ENCODE results near the gene METTL2B. TPM values are rescaled to one million over a fixed set of nuclear protein-coding genes. Genes with fewer than 3 reads are reported as not detected.
A peak's percentile ranks its signal among the peaks of the same experiment; 100 is the strongest.

METTL2B gene
- total RNA-seq, 1 donor from 2014 or later = 35.7 TPM

- intact Hi-C loops (cut with micrococcal nuclease) = no loop called here
- Mint-ChIP-seq H3K4me1 (peaks cover 26% of the 10 kb centered on the region), H3K36me3 (ENCODE audit: low read depth) (no peaks in the 10 kb centered on the region), H3K4me3 (no peak overlapping the region), H3K27me3 (peaks cover under 1% of the 10 kb centered on the region), H3K27ac (no peak overlapping the region), H3K9me3 (no peaks in the 10 kb centered on the region)
- DNase-seq (no peak), ATAC-seq (ENCODE audit: low read depth) (no peak)
- TF ChIP-seq CTCF (IDR thresholded peaks at IDR 0.05) = no peak
- CTCF ChIA-PET = interaction anchor here (4.3 to 14.5 kb wide), 2 partner anchors 7 to 26 kb away, joined by 28 to 442 read pairs; no protein-coding TSS in a partner anchor
- POLR2A ChIA-PET = interaction anchor here (0.5 to 4.8 kb wide), 2 partner anchors 21 to 88 kb away, joined by 3 to 61 read pairs; partner anchors contain the start of gene HILPDA
Measured at GRCh38 chr7:128434413-128435326, 41.9 kb upstream of the METTL2B start.

- Mint-ChIP-seq H3K9me3 (no peaks in the 10 kb centered on the region), H3K27ac (no peak overlapping the region), H3K4me1 (peaks cover 26% of the 10 kb centered on the region), H3K27me3 (no peaks in the 10 kb centered on the region), H3K4me3 (no peak overlapping the region), H3K36me3 (ENCODE audit: low read depth) (no peaks in the 10 kb centered on the region)
- intact Hi-C loops (cut with micrococcal nuclease) = no loop called here
- POLR2A ChIA-PET = interaction anchor here (0.5 to 4.8 kb wide), 2 partner anchors 20 to 88 kb away, joined by 3 to 61 read pairs; partner anchors contain the start of gene HILPDA
- CTCF ChIA-PET = interaction anchor here (1.0 to 14.5 kb wide), 3 partner anchors 8 to 26 kb away, joined by 4 to 442 read pairs (median 28); no protein-coding TSS in a partner anchor
- DNase-seq (no peak), ATAC-seq (ENCODE audit: low read depth) (no peak)
- no peak for TF ChIP-seq CTCF (IDR thresholded peaks at IDR 0.05)
Measured at GRCh38 chr7:128435327-128435686, 41.2 kb upstream of the METTL2B start.

GRCh38 chr7:128437426-128438332, 38.9 kb upstream of the METTL2B start:
- Mint-ChIP-seq H3K27ac (peak overlapping the region; percentile 91), H3K36me3 (ENCODE audit: low read depth) (no peaks in the 10 kb centered on the region), H3K27me3 (no peaks in the 10 kb centered on the region), H3K4me1 (peaks cover 26% of the 10 kb centered on the region), H3K4me3 (peak overlapping the region; percentile 55), H3K9me3 (no peaks in the 10 kb centered on the region)
- intact Hi-C loops (cut with micrococcal nuclease) = loop anchor here (1.0 kb wide), 1 partner anchor 18 kb away; the partner anchor contains the start of gene HILPDA
- CTCF ChIA-PET = interaction anchor here (2.5 to 5.7 kb wide), 3 partner anchors 10 to 23 kb away, joined by 9 to 36 read pairs (median 28); partner anchors contain the start of gene HILPDA
- no peak for TF ChIP-seq CTCF (IDR thresholded peaks at IDR 0.05)
- POLR2A ChIA-PET = interaction anchor here (1.0 to 4.8 kb wide), 5 partner anchors 10 to 22 kb away, joined by 3 to 61 read pairs (median 6); partner anchors contain the start of gene HILPDA
- DNase-seq (no peak), ATAC-seq (ENCODE audit: low read depth) (peak; percentile 95)

GRCh38 chr7:128442356-128442755, 34.2 kb upstream of the METTL2B start:
- H3K36me3 Mint-ChIP-seq (ENCODE audit: low read depth) = no peaks in the 10 kb centered on the region
- POLR2A ChIA-PET = interaction anchor here (0.6 to 5.9 kb wide), 2 partner anchors 11 to 98 kb away, joined by 3 to 51 read pairs; partner anchors contain the start of gene HILPDA
- DNase-seq (no peak), ATAC-seq (ENCODE audit: low read depth) (no peak)
- intact Hi-C loops (cut with micrococcal nuclease) = no loop called here
- CTCF ChIA-PET = interaction anchor here (5.7 kb wide), 1 partner anchor 18 kb away, joined by 36 read pairs; no protein-coding TSS in a partner anchor
- no peaks in the 10 kb centered on the region for H3K27me3 Mint-ChIP-seq
- peaks cover 32% of the 10 kb centered on the region for H3K4me1 Mint-ChIP-seq
- TF ChIP-seq CTCF (IDR thresholded peaks at IDR 0.05) = no peak
- no peak overlapping the region for H3K27ac Mint-ChIP-seq
- no peak overlapping the region for H3K4me3 Mint-ChIP-seq
- H3K9me3 Mint-ChIP-seq = no peaks in the 10 kb centered on the region
